GM18526 (cell line): Measurements from ENCODE around the gene RNF150.

Experiments used
- POLR2A ChIP-seq: IDR thresholded peaks from 3 replicates; pipeline ENCODE4 v1.6.1; 2011; ENCODE audit not compliant: insufficient read length; ENCODE audit errors: extremely low read depth

RNF150 gene

GRCh38 chr4:140865253-140866217 lies 267.7 kb downstream of the RNF150 start:
- no peak for TF ChIP-seq POLR2A

GRCh38 chr4:140863197-140863596 lies 270.1 kb downstream of the RNF150 start:
- no peak for TF ChIP-seq POLR2A

- TF ChIP-seq POLR2A: no peak
Observed at GRCh38 chr4:140862177-140862442, 271.2 kb downstream of the RNF150 start.

DNA sequence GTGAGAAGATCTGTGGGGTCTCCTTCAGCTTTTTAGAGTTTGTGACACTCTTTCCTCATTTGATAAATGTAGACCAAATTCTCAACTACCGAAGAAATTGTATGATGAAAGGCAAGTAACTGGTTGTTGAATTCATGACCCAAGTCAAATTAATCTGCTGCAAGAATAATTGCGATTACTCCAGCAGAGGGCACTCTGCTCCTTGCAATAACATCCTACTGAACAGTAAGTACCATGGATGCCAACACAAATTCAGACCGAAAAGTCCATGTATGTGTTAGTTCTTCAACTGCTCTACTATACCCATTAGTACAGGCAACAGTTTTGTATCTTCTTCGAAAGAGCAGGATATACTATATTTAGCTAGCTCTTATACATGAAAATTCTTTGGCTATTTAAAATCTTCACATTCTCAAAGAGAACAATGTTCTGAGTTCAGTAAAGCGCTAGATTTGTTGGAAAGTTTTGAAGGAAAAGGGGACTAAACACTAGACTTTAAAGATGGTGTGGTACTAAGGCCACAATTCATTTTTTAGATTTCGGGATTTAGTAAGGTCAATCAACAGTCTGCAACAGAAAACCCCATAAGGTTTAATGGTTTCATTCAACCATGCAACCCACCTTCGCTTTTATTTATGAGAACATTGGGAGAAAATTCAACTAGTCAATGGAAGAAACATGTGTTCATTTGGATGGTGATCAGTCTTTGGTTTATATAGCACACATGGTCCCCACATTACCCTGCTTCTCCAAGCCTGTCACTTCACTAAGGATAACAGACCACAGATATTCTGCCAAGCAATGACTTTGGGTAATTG lies 271.7 kb downstream of the RNF150 start:
- no peak for TF ChIP-seq POLR2A

GRCh38 chr4:140858897-140859296 lies 274.4 kb downstream of the RNF150 start:
- TF ChIP-seq POLR2A: no peak

DNA sequence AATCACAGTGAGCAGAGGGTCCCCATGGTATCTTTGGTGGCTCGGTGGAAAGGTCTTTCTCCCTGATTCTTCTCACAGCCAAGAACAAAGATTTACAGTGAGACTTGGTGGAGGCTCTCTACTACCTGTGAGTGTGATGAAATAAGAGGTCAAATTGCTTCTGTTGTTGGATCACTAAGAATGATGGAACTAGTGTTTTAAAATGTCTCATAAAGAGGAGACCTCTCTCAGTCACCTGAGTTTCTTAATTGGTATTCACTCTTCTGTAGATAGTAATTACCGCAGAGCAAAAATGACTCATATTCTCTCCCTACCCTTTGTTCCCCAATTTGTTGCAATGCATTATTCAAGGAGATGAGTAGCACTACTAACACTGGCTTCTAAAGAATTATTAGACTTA lies 276.2 kb downstream of the RNF150 start:
- no peak for TF ChIP-seq POLR2A

DNA sequence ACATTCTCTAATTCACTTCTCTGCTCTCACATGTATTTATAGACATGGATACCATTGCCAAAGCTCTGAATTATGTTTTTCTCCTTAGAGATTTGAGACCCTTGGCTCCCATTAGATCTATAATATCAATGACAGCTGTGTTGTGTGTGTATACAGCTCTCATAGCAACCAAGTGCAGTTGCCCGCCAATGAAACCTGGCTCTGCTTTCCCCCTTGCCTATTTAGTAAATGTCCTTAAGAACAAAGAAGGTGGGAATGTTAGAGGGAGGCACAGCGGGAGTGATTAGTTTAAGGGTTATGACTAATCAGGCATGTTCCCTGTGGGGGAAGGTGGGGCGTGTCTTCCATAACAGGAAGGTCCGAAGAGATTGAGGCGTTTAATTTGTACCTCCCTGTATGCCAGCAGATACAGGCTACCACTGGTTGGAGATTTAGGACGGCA lies 276.6 kb downstream of the RNF150 start:
- no peak for TF ChIP-seq POLR2A

GRCh38 chr4:140854168-140854567 lies 279.1 kb downstream of the RNF150 start:
- no peak for TF ChIP-seq POLR2A

DNA sequence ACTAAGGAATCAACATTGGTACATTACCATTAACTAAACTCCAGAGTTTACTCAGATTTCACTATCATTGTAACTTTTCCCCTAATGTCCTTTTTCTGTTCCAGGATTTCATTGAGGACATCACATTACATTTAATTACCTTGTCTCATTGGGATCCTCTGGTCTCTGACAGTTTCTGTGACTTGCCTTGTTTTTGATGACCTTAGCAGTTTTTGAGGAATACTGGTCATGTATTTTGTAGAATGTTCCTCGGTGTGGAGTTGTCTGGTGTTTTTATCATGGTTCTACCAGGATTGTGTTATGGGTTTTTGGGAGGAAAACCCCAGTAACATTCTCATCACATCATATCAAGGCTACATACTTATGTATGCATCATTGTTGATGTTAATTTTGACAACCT lies 281.5 kb downstream of the RNF150 start:
- no peak for TF ChIP-seq POLR2A

GRCh38 chr4:140851032-140851636 lies 282.1 kb downstream of the RNF150 start:
- no peak for TF ChIP-seq POLR2A

GRCh38 chr4:140849526-140849925 lies 283.7 kb downstream of the RNF150 start:
- TF ChIP-seq POLR2A: no peak

DNA sequence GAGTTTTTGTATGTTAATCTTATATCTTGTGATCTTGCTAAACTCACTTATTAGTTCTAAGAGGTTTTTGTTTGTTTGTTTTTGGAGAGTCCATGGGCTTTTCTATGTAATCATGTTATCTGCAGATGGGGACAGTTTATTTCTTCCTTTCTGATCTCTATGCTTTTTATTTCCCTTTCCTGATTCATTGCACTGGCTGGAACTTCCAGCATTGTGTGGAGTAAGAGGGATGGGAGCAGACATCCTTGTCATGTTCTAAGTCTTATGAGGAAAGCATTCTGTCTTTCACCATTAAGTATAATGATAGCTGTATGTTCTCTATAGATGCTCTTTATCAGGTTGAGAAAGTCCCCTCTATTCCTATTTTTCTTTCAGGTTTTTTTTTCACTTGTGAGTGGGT lies 286.5 kb downstream of the RNF150 start:
- TF ChIP-seq POLR2A: no peak

GRCh38 chr4:140844061-140844460 lies 289.2 kb downstream of the RNF150 start:
- no peak for TF ChIP-seq POLR2A

DNA sequence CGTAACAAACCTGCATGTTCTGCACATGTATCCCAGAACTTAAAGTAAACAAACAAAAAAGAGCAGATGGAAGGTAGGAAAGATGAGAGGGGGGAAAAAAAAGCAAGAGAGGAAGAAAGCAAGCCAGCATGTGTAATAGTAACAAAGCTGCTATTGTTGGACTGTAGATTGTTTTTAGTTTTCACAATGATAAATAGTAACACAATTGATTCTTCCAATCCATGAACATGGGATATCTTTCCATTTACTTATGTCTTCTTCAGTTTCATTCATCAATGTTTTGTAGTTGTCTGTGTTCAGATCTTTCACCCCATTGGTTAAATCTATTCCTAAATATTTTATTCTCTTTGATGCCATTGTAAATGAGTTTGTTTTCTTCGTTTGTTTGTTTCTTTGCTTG lies 292.1 kb downstream of the RNF150 start:
- TF ChIP-seq POLR2A: no peak

DNA sequence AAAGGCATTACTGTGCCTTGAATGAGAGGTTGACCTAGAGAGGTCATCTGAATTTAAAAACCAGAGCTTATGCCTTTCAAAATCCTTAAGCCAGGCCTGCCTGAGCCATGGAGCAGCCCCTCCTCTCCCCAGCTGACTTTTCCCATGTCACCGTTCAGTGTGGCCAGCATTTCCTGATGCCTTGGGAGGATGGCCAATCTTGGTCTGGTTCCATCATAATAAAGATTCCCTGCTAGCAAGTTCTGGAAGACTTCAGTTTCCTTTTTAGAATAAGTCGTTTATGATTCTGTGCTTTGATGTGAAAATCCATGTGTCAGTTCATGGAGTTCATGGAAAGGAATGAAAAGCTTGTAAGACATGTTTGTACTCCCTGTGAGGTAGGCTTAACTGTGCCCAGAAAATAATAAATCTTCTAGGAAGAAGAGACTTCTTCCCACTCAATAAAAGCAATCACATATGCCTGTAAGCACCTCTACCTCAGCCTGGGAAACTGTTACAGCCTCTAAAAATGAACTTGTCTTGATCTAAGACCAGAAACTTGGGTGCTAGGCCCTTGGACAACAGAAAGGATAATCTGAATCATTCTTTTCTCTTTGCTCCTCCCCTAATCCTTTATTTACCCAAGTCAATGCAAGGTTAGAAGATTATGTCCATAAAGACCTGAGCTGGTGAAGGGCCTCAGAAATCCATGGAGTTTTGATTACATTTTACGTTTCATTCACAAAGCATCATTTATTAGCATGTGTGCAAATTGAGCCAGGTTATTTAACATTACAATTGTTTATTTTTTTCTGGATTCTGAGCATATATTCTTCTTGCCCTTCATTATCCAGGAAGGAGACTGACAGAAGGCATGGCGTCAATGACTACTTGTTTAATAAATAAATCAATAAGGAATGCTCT lies 293.1 kb downstream of the RNF150 start:
- TF ChIP-seq POLR2A: no peak

DNA sequence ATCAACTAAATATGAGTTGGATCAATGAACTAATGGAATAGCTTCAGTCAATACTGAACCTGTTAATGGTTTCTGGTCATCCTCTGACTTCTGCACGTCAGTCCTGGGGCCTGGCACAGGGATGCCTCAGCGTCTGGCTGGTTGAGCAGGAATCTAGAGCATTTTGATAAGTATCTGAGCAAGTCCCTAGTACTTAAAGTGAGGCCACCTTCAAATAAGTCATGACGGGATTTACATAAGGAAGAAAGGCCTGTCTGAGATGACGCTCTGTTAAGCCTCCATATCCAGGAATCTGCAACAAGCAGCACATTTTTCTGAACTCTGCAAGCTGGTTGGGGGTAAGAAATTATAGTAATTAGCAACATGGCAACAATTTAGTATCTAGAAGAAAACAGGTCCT lies 293.9 kb downstream of the RNF150 start:
- TF ChIP-seq POLR2A: no peak
